Activated T-cell treated with anti-CD3 and anti-CD28 coated beads, Interleukin-2, amount 50 U/mL, for 1 hour (primary cell): ENCODE results near the gene SULT4A1.

Experiments
- DNase-seq: peaks from one replicate; pipeline ENCODE4 v3.0.0-alpha.2; 2020

Gene SULT4A1

GRCh38 chr22:43827003-43827735 lies 35.1 kb downstream of the SULT4A1 start:
- no peak for DNase-seq

GRCh38 chr22:43826142-43827002 lies 35.9 kb downstream of the SULT4A1 start:
- DNase-seq = no peak

GRCh38 chr22:43825651-43826050 lies 36.7 kb downstream of the SULT4A1 start:
- DNase-seq = no peak

- DNase-seq = no peak
Measured at GRCh38 chr22:43824724-43825420, 37.4 kb downstream of the SULT4A1 start.

GRCh38 chr22:43823911-43824665 lies 38.2 kb downstream of the SULT4A1 start:
- DNase-seq = no peak

GRCh38 chr22:43823353-43823908 lies 38.9 kb downstream of the SULT4A1 start:
- DNase-seq = no peak

- DNase-seq = no peak
Measured at GRCh38 chr22:43821606-43822425, 40.5 kb downstream of the SULT4A1 start.

GRCh38 chr22:43820651-43821305 lies 41.5 kb downstream of the SULT4A1 start:
- no peak for DNase-seq

GRCh38 chr22:43819931-43820640 lies 42.2 kb downstream of the SULT4A1 start:
- no peak for DNase-seq

- no peak for DNase-seq
Measured at GRCh38 chr22:43819421-43819921, 42.8 kb downstream of the SULT4A1 start.

- no peak for DNase-seq
Measured at GRCh38 chr22:43818981-43819380, 43.3 kb downstream of the SULT4A1 start.

- DNase-seq = no peak
Measured at GRCh38 chr22:43817402-43817801, 44.9 kb downstream of the SULT4A1 start.

GRCh38 chr22:43814264-43814663 lies 48.0 kb downstream of the SULT4A1 start:
- DNase-seq = no peak

- DNase-seq = no peak
Measured at GRCh38 chr22:43812890-43813289, 49.4 kb downstream of the SULT4A1 start.

- DNase-seq = peak; percentile 88
Measured at GRCh38 chr22:43812149-43812842, 50.0 kb downstream of the SULT4A1 start, which contains the start of gene EFCAB6. TSS of gene EFCAB6 (minus strand) at chr22:43812305. CDS start at chr22:43782318, 29,987 bp downstream.

GRCh38 chr22:43811777-43812148 lies 50.5 kb downstream of the SULT4A1 start:
- no peak for DNase-seq

GRCh38 chr22:43802897-43803495 lies 59.3 kb downstream of the SULT4A1 start:
- DNase-seq = no peak

GRCh38 chr22:43800970-43801369 lies 61.3 kb downstream of the SULT4A1 start:
- no peak for DNase-seq

GRCh38 chr22:43798492-43798891 lies 63.8 kb downstream of the SULT4A1 start:
- no peak for DNase-seq
